Neutrophil (primary cell): ENCODE results near the gene PDE2A.

ENCODE experiments used
- H3K27ac ChIP-seq: fragments of 200-600 bp; sonication (generic); 2 replicates; pipeline ENCODE4 v1.5.1; 2016; ENCODE audit warnings: mild to moderate bottlenecking, moderate library complexity
- H3K27me3 ChIP-seq: fragments of 200-600 bp; sonication (generic); 2 replicates; pipeline ENCODE4 v1.6.0; 2016; ENCODE audit warnings: mild to moderate bottlenecking
- H3K36me3 ChIP-seq: fragments of 200-600 bp; sonication (generic); 2 replicates; pipeline ENCODE4 v1.5.1; 2017
- H3K4me1 ChIP-seq, 2 experiments: fragments of 200-600 bp in 1 of 2; sonication (generic) in 1 of 2; 1 replicate in 1 of 2; 2 replicates in 1 of 2; pipeline versions ENCODE4 v1.5.1 to v1.6.1; 2013 to 2016; ENCODE audit warnings: low read depth in 1 of 2, low read length in 1 of 2, mild to moderate bottlenecking in 1 of 2, moderate library complexity in 1 of 2; ENCODE audit not compliant: control insufficient read depth in 1 of 2, insufficient read depth in 1 of 2
- H3K4me3 ChIP-seq, 2 experiments: fragments of 200-600 bp in 1 of 2; sonication (generic) in 1 of 2; 1 replicate in 1 of 2; 2 replicates in 1 of 2; pipeline ENCODE4 v1.5.1; 2013 to 2016; ENCODE audit warnings: low read depth in 1 of 2, low read length in 1 of 2, mild to moderate bottlenecking in 1 of 2, moderate library complexity in 1 of 2
- H3K9me3 ChIP-seq: fragments of 200-600 bp; sonication (generic); 2 replicates; pipeline ENCODE4 v1.5.1; 2016
- TF ChIP-seq, protein P1 (sequence below): fragments of 200-600 bp; sonication (generic); IDR thresholded peaks from 2 replicates; pipeline ENCODE4 v1.5.1; 2016; ENCODE audit warnings: antibody characterized with exemption

Gene PDE2A

DNA sequence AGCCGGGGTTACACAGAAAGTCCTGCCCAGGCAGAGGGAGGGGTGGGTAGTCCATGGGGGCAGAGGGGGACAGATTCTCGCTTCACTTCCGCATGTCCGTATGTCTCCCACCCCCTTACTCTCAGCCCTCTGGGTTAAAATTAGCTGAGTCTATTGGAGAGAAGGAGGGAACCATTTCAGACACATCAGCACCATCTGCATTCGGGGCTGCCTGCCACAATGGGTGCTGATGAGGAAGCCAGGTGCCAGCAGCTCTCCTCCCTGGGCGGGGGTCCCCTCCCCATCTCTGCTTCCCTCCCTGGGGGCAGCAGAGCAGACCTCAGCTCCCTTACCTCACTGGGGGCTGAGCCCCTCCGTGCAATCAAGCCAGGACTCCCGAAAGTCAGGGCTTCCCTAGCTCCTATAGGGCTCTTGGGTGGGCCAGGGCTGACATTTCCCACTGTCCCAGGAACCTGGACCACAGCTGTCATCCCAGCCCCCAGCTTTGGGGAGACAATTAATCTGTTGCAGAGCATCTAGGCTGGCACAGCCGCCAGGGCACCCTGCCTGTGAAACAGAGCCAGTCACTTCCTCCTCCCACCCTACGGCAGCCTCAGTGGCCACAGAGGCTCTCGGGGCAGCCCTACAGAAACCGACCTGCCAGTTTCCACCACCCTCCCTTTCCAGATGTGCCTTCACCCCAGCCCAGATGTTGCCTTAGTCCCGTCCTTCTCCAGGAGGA is 67.3 kb downstream of the PDE2A start:
- Histone ChIP-seq H3K4me3 (no peak overlapping the region), H3K27me3 (peaks cover 89% of the 10 kb centered on the region), H3K9me3 (no peaks in the 10 kb centered on the region), H3K27ac (no peak overlapping the region), H3K36me3 (no peaks in the 10 kb centered on the region), H3K4me1 (peaks cover 7 to 11% of the 10 kb centered on the region in 2 experiments)
- TF ChIP-seq, protein P1, sequence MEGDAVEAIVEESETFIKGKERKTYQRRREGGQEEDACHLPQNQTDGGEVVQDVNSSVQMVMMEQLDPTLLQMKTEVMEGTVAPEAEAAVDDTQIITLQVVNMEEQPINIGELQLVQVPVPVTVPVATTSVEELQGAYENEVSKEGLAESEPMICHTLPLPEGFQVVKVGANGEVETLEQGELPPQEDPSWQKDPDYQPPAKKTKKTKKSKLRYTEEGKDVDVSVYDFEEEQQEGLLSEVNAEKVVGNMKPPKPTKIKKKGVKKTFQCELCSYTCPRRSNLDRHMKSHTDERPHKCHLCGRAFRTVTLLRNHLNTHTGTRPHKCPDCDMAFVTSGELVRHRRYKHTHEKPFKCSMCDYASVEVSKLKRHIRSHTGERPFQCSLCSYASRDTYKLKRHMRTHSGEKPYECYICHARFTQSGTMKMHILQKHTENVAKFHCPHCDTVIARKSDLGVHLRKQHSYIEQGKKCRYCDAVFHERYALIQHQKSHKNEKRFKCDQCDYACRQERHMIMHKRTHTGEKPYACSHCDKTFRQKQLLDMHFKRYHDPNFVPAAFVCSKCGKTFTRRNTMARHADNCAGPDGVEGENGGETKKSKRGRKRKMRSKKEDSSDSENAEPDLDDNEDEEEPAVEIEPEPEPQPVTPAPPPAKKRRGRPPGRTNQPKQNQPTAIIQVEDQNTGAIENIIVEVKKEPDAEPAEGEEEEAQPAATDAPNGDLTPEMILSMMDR = no peak

DNA sequence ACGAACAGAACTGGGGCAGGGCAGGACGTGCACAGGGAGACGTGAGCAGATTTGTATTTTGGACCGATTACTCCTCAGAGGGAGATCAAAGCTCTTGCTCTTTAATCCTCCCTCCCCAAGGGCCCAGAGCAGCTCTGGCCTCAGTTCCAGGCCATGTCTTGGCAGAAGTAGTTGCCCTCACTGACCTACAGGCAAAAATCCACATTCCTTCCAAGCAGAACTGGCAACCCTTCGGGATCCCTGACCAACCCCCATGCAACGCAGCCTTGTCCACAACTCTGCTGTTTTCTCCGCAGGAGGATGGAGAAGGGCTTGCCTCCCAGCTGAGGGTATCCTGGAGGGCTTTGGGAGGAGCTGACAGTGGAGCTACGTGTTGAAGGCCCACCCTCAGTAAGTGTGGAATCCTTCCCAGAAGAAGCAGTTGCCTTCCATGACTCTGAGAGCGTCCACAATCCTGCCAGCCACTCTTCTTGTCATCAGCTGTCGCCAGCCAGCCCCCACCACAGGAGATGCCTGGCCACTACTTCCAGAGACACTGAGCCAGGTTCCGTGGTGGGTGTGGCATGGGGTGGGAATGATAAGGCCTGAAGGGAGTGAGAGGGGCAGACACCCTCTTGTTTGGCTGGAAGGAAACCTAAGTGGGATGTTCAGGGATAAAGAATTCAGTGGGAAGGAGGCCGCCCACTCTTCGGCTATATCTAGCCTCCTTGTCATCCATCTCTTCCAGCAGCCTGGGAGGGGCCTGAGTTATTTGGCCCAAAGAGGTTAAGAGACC is 68.1 kb downstream of the PDE2A start:
- H3K27me3 ChIP-seq = peaks cover 92% of the 10 kb centered on the region
- no peak overlapping the region for H3K27ac ChIP-seq
- TF ChIP-seq, protein P1 = no peak
- no peak overlapping the region for H3K4me3 ChIP-seq
- no peaks in the 10 kb centered on the region for H3K36me3 ChIP-seq
- H3K9me3 ChIP-seq = no peaks in the 10 kb centered on the region
- peaks cover 0 to 4% of the 10 kb centered on the region in 2 experiments for H3K4me1 ChIP-seq

DNA sequence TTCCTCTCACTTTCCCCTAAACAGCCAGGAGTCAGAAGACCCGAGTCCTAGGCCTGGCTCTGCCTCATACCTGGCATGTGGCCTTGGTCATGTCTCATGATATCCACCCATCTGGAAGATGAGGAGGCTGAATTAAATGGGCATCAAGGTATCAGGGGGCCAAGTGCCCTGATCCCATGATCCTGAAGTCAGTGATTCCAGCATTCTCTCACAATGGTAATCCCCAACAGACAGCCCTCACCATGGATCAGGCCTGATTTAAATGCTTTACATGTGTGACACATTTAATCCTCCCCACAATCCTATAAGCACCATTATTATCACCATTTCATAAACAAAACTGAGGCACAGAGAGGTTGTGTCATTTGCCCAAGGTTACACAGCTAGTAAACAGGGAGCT is 70.0 kb downstream of the PDE2A start:
- no peaks in the 10 kb centered on the region for H3K9me3 ChIP-seq
- no peaks in the 10 kb centered on the region for H3K36me3 ChIP-seq
- H3K4me3 ChIP-seq = no peak overlapping the region
- no peaks in the 10 kb centered on the region for H3K4me1 ChIP-seq
- TF ChIP-seq, protein P1 = no peak
- no peak overlapping the region for H3K27ac ChIP-seq
- peaks cover 88% of the 10 kb centered on the region for H3K27me3 ChIP-seq

DNA sequence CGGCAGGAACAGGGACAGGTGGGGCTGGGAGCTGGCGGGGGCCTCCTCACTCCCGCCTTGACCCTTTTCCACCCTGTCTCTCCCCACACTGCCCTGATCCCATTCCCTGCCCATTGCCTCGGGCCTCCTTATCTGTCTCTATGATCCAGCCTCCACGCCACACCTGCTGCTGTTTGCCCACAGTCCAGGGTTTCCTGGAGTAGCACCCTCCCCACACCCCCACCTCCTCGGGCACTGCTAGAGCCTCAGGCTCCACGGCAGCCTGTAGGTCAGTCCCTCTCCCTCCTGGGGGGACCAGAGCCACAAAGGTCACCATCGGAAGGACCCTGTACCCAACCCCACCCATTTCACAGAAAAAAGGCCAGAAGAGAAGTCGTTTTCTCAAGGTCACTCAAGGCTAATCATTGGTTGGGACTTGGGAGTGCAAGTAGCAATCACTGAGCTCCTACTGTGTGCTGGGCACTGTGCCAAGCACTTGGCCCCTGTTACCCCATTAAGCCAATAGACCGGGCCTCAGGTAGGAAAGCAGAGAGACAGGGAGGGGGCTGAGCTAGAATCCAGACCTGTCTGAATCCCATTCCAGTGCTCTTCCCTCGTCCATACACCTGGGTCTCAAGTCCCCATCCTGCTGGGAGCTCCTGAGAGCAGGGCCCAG is 71.8 kb downstream of the PDE2A start:
- peaks cover 90% of the 10 kb centered on the region for H3K27me3 ChIP-seq
- H3K9me3 ChIP-seq = no peaks in the 10 kb centered on the region
- no peak overlapping the region for H3K27ac ChIP-seq
- no peak overlapping the region for H3K4me3 ChIP-seq
- no peaks in the 10 kb centered on the region for H3K36me3 ChIP-seq
- TF ChIP-seq, protein P1 = no peak
- H3K4me1 ChIP-seq = no peaks in the 10 kb centered on the region

DNA sequence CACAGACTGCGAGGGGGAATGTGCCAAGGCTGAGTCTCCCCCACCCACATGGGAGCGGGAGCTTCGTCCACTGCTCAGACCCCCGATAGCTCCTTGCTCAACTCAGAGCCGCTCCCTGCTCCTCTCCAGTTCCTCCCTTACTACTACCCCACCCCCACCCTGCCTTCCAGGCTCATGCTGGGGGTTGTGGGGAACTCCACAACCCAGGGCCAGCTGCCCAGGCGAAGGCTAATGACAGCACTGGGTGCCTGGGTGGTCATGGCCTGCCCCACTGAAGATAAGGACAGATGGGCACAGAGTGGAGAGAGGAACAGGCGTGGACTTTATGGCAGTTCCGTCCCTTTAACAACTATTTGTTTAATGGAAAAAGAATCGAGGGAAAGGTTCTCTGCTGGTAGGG is 73.7 kb downstream of the PDE2A start:
- no peaks in the 10 kb centered on the region for H3K36me3 ChIP-seq
- H3K4me3 ChIP-seq = no peak overlapping the region
- peaks cover 85% of the 10 kb centered on the region for H3K27me3 ChIP-seq
- H3K9me3 ChIP-seq = no peaks in the 10 kb centered on the region
- no peaks in the 10 kb centered on the region for H3K4me1 ChIP-seq
- no peak overlapping the region for H3K27ac ChIP-seq
- TF ChIP-seq, protein P1 = no peak
